Colonic mucosa (tissue), 4 donors: ENCODE measurements around the gene ICA1. TPM values are rescaled to one million over a fixed set of nuclear protein-coding genes. Genes with fewer than 3 reads are reported as not detected.

Experiments
- DNase-seq: peaks from one replicate; pipeline ENCODE4 v3.0.0-alpha.2; 2020
- H3K27ac ChIP-seq: fragments of 200-600 bp; one replicate; pipeline ENCODE4 v1.8.0; 2021
- H3K27me3 ChIP-seq: fragments of 200-600 bp; one replicate; pipeline ENCODE4 v1.8.0; 2021
- H3K36me3 ChIP-seq: fragments of 200-600 bp; one replicate; pipeline ENCODE4 v1.8.0; 2021
- H3K4me1 ChIP-seq: fragments of 200-600 bp; one replicate; pipeline ENCODE4 v1.8.0; 2021; ENCODE audit warnings: mild to moderate bottlenecking
- H3K4me3 ChIP-seq: fragments of 200-600 bp; one replicate; pipeline ENCODE4 v1.8.0; 2021
- H3K9ac ChIP-seq, 2 donors: one replicate each; pipeline ENCODE4 v1.7.0; 2013; ENCODE audit warnings: control low read depth in 2 of 2, low read depth in 2 of 2, low read length in 2 of 2
- H3K9me3 ChIP-seq: fragments of 200-600 bp; one replicate; pipeline ENCODE4 v1.8.0; 2021
- intact Hi-C: fragments of 100-400 bp; cut with DNase I; formaldehyde crosslinking; loops from one replicate; pipeline ENCODE4 v1.14.1; 2022
- total RNA-seq, 2 donors: library from RNA; stranded (reverse); fragmentation: NEBNext Ultra II Directional in 1 of 2; extraction: Animal tissue kit (Norgen Biotek cat#: 25700) in 1 of 2; gene quantifications; one replicate each; pipeline ENCODE4 v1.2.1, GENCODE V29; 2021
- TF ChIP-seq, protein P1 (sequence below): fragments of 200-600 bp; IDR thresholded peaks from one replicate; pipeline ENCODE4 v1.8.0; 2022; ENCODE audit warnings: antibody characterized with exemption, mild to moderate bottlenecking
- donor health status: healthy.
- donor health status: DM: no; HTN: no; CAD: no.
- donor health status: DM: no; HTN: no; CAD: no.

The ICA1 gene
- total RNA-seq, 2 donors from 2014 or later, result 46.1 to 47.5 TPM

DNA sequence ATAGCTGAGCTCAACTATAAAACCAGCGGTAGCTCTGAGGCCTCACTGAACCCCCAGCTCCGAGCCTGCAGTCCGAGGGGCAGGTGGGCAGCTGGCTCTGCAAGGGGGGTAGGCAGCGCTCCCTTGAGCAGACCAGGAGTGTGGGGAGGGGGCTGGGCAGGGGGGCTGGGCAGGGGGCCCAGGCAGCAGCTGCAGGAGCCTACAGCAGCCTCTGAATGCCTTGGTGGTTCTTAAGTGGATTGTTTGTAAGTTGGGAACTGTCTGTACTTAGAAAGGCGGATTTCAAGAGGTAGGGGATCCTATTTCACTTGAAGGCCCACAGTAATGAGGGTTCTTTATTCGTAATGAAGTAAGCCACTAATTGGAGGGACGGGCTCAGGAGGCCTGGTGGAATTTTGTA lies 72.3 kb downstream of the ICA1 start:
- DNase-seq, result no peak

DNA sequence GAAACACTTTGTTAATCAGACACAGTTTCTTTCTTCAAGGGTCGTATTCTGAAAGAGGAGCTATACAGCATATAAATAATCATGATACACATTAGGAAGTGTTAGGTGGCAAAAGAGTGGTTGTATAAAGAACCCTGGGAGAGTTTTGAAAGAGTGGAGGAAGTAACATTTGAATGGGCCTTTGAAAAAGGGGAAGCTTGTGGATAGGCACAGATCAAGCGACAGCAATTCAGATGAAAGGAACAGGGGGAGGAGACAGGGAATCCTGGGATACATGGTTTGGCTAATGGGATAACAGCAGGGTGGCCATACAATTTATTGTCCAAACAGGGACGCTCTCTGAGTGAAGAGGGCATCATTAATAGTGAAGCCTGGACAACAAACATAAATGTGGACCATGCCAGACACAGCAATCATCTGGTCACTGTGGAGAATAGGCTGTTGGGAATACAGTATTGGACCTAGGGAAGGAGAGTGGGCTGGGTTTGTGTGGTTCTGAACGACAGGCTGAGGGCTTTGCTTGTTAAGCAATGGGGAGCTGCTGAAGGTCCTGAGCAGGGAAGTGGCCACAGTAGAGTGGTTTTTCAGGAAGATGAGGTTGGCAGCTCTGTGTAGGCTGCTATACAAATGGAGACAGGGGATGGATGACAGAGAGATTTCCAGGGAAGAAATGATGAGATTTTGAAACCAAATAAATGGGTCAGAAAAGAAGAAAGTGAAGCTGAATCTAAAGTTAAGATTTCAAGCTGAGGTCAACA lies 75.9 kb downstream of the ICA1 start:
- TF ChIP-seq, protein P1, sequence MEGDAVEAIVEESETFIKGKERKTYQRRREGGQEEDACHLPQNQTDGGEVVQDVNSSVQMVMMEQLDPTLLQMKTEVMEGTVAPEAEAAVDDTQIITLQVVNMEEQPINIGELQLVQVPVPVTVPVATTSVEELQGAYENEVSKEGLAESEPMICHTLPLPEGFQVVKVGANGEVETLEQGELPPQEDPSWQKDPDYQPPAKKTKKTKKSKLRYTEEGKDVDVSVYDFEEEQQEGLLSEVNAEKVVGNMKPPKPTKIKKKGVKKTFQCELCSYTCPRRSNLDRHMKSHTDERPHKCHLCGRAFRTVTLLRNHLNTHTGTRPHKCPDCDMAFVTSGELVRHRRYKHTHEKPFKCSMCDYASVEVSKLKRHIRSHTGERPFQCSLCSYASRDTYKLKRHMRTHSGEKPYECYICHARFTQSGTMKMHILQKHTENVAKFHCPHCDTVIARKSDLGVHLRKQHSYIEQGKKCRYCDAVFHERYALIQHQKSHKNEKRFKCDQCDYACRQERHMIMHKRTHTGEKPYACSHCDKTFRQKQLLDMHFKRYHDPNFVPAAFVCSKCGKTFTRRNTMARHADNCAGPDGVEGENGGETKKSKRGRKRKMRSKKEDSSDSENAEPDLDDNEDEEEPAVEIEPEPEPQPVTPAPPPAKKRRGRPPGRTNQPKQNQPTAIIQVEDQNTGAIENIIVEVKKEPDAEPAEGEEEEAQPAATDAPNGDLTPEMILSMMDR, result no peak
- Histone ChIP-seq H3K9me3 (no peaks in the 10 kb centered on the region), H3K27me3 (no peaks in the 10 kb centered on the region), H3K9ac (no peak overlapping the region), H3K4me1 (no peaks in the 10 kb centered on the region), H3K36me3 (no peaks in the 10 kb centered on the region), H3K27ac (no peak overlapping the region), H3K4me3 (no peak overlapping the region)
- no peak for DNase-seq
- intact Hi-C loops, result no loop called here

More for the DNA sequence above, 72.3 kb downstream of the ICA1 start:
- Histone ChIP-seq H3K27ac (no peak overlapping the region), H3K36me3 (no peaks in the 10 kb centered on the region), H3K27me3 (no peaks in the 10 kb centered on the region), H3K9ac (no peak overlapping the region), H3K9me3 (no peaks in the 10 kb centered on the region), H3K4me1 (no peaks in the 10 kb centered on the region), H3K4me3 (no peak overlapping the region)
- TF ChIP-seq, protein P1, result no peak
- intact Hi-C loops, result no loop called here

DNA sequence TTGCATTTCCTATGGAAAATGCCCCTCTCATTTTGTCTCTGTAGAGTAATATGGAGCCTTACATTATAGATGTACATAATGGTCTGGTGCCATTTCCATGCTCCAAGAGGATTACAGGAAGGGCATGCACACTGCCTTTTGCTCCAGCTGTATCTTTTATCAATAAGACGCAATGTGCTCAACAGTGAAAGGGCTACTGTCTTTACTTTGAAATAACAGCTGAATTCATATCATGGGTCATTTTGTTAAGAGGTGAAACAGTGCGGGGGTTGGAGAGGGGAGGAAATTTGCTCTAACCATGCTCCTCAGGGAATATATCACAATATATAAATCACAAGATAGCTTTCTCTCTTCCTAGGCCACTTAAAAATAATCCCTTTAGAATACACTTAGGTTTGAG lies 77.7 kb downstream of the ICA1 start:
- Histone ChIP-seq H3K4me3 (no peak overlapping the region), H3K27ac (no peak overlapping the region), H3K9me3 (no peaks in the 10 kb centered on the region), H3K36me3 (no peaks in the 10 kb centered on the region), H3K4me1 (no peaks in the 10 kb centered on the region), H3K9ac (no peak overlapping the region), H3K27me3 (no peaks in the 10 kb centered on the region)
- intact Hi-C loops, result no loop called here
- TF ChIP-seq, protein P1, result no peak
- no peak for DNase-seq

DNA sequence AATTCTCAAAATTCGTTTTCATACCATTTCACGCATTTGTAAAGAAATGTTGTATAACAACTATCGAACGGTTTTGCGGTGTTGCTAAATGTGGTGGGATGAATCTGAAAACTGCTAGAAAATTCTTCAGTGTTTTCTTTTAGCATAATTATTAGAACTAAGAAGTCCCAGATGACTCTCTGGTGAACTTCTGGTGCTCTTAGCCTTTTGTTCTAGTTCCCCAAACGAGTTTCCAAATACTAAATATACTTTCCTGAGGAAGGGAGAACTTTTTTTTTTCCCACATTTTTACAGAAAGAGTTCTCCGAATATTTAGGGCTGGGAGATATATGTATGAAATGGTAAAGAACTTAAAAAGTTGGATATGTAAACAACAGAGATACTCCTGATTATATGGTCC lies 82.5 kb downstream of the ICA1 start:
- H3K9ac ChIP-seq, result no peak overlapping the region
- no peaks in the 10 kb centered on the region for H3K27me3 ChIP-seq
- H3K4me3 ChIP-seq, result no peak overlapping the region
- no peaks in the 10 kb centered on the region for H3K36me3 ChIP-seq
- no peak overlapping the region for H3K27ac ChIP-seq
- no peak for DNase-seq
- no peaks in the 10 kb centered on the region for H3K9me3 ChIP-seq
- TF ChIP-seq, protein P1, result no peak
- intact Hi-C loops, result no loop called here
- H3K4me1 ChIP-seq, result no peaks in the 10 kb centered on the region

DNA sequence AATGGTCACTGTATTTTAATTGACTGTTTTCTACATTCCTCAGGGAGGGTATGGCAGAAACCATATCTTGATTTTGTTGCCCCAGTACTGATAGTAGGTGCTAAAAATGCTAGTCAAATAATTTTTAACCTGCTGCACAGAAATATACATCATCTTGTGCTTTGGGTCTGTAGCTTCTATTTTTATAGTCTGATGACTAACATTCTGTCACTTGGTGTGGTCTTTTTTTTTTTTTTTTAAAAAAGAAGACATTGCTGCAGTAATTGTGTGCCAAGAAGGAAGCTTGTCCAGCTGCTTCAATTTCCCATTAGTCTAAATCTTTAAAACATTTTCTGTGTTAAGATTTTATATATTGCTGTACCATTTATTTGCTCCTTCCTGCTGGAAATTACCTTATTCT lies 83.6 kb downstream of the ICA1 start:
- TF ChIP-seq, protein P1, result no peak
- intact Hi-C loops, result no loop called here
- DNase-seq, result no peak
- Histone ChIP-seq H3K9ac (no peak overlapping the region), H3K4me1 (no peaks in the 10 kb centered on the region), H3K9me3 (no peaks in the 10 kb centered on the region), H3K27ac (peak overlapping the region; percentile 9), H3K4me3 (no peak overlapping the region), H3K36me3 (no peaks in the 10 kb centered on the region), H3K27me3 (no peaks in the 10 kb centered on the region)
